HepG2 (cell line): ENCODE results near the gene FRMD4A. TPM values are rescaled to one million over a fixed set of nuclear protein-coding genes. Genes with fewer than 3 reads are reported as not detected.

Source experiments
- ATAC-seq: fragments of 200-7000 bp; cut with Tn5 transposase; 3 replicates; pipeline ENCODE4 v1.9.1; 2020; ENCODE audit warnings: mild to moderate bottlenecking, moderate library complexity
- BruUV-seq: library from RNA; stranded (reverse); fragments of 400-500 nt; replicated peaks from 2 replicates; lab custom pipeline; 2021; lab: Mats Ljungman, UMichigan
- CTCF ChIA-PET: fragments of 300-600 bp; formaldehyde crosslinking; extraction: SDS; loops from one replicate; lab custom pipeline; 2021; ENCODE audit warnings: low total read pairs, inconsistent platforms, low intra/inter-chr PET ratio; lab: Yijun Ruan, JAX
- POLR2A ChIA-PET: fragments of 350-600 bp; sonication (Branson Sonifier 250); formaldehyde crosslinking; loops from one replicate; lab custom pipeline; 2020; ENCODE audit warnings: antibody characterized with exemption, inconsistent platforms; lab: Yijun Ruan, JAX
- DNase-seq: peaks from one replicate; pipeline ENCODE4 v3.0.0-alpha.2; 2015; ENCODE audit warnings: low spot score
- FAIRE-seq: peaks from 3 replicates; lab custom pipeline; 2011; peaks lifted over from hg19 to GRCh38; lab: Jason Lieb, UNC
- H2AFZ ChIP-seq: one replicate; pipeline ENCODE4 v1.6.1; 2011; ENCODE audit warnings: low read length, inconsistent platforms
- H3K27ac ChIP-seq: fragments of 300-600 bp; 3 replicates; pipeline ENCODE4 v1.8.0; 2011; ENCODE audit warnings: mixed run types, mild to moderate bottlenecking, mixed read lengths, low read length, inconsistent platforms; ENCODE audit not compliant: insufficient read depth; ENCODE audit errors: extremely low read length
- H3K27me3 ChIP-seq, 2 experiments: fragments of 200-600 bp in 1 of 2; 2 replicates in 1 of 2; 3 replicates in 1 of 2; pipeline versions ENCODE4 v1.6.0 to v1.8.0; 2011; ENCODE audit warnings: low read length in 2 of 2, mild to moderate bottlenecking in 2 of 2, moderate library complexity in 2 of 2, inconsistent platforms in 1 of 2; ENCODE audit not compliant: insufficient read depth in 2 of 2, control insufficient read depth in 1 of 2
- H3K36me3 ChIP-seq, 2 experiments: fragments of 200-600 bp in 1 of 2; replicated peaks in 1 of 2; 2 replicates in 1 of 2; 3 replicates in 1 of 2; pipeline versions ENCODE4 v1.5.1 to v1.8.0; 2011; ENCODE audit warnings: low read length in 2 of 2, inconsistent platforms in 1 of 2; ENCODE audit not compliant: insufficient read depth in 2 of 2, control insufficient read depth in 1 of 2
- H3K4me1 ChIP-seq: 2 replicates; pipeline ENCODE4 v1.5.1; 2012; ENCODE audit warnings: low read length, inconsistent platforms; ENCODE audit not compliant: insufficient read depth
- H3K4me2 ChIP-seq: 2 replicates; pipeline ENCODE4 v1.6.0; 2011; ENCODE audit warnings: low read depth, low read length, inconsistent platforms
- H3K4me3 ChIP-seq, 3 experiments: fragments of 200-600 bp in 1 of 3; sonication (generic), shearing (Covaris generic) in 1 of 3; replicated peaks in 1 of 3; 2 replicates each; pipeline ENCODE4 v1.5.1; 2011 to 2016; ENCODE audit warnings: low read length in 3 of 3, inconsistent platforms in 2 of 3, low read depth in 2 of 3, mild to moderate bottlenecking in 2 of 3, control low read depth in 1 of 3, mixed read lengths in 1 of 3; ENCODE audit not compliant: insufficient read depth in 1 of 3
- H3K79me2 ChIP-seq: one replicate; pipeline ENCODE4 v1.6.1; 2011; ENCODE audit warnings: low read length, inconsistent platforms; ENCODE audit not compliant: insufficient read depth
- H3K9ac ChIP-seq: 2 replicates; pipeline ENCODE4 v1.6.0; 2011; ENCODE audit warnings: mild to moderate bottlenecking, low read depth, low read length, inconsistent platforms; ENCODE audit not compliant: insufficient read depth
- H3K9me3 ChIP-seq: 2 replicates; pipeline ENCODE4 v1.5.1; 2012; ENCODE audit warnings: mild to moderate bottlenecking, low read length
- H4K20me1 ChIP-seq: 2 replicates; pipeline ENCODE4 v1.6.0; 2011; ENCODE audit warnings: inconsistent platforms, mild to moderate bottlenecking, low read length, moderate library complexity; ENCODE audit not compliant: insufficient read depth
- AKNA ChIP-seq: sonication (generic); formaldehyde crosslinking; IDR thresholded peaks from 2 replicates; pipeline ENCODE4 v1.4.0; 2020; ENCODE audit warnings: missing genetic modification reagents, borderline replicate concordance
- ATF6 ChIP-seq: sonication (generic); formaldehyde crosslinking; conservative IDR thresholded peaks from 2 replicates; pipeline ENCODE4 v1.4.0; 2020; ENCODE audit warnings: missing genetic modification reagents
- CEBPB ChIP-seq: IDR thresholded peaks from 2 replicates; pipeline ENCODE4 v1.6.1; 2011; ENCODE audit warnings: low read depth, low read length, improper control_type of control experiment, borderline replicate concordance
- HOMEZ ChIP-seq: IDR thresholded peaks from 2 replicates; pipeline ENCODE4 v1.6.1; 2016; ENCODE audit warnings: low read depth
- MED1 ChIP-seq: sonication (generic); formaldehyde crosslinking; IDR thresholded peaks from 2 replicates; pipeline ENCODE4 v1.4.0; 2020; ENCODE audit warnings: missing genetic modification reagents
- MLXIP ChIP-seq: sonication (generic); formaldehyde crosslinking; IDR thresholded peaks from 2 replicates; pipeline ENCODE4 v1.9.0; 2021; ENCODE audit warnings: missing genetic modification reagents, borderline replicate concordance
- NFKB2 ChIP-seq: sonication (generic); formaldehyde crosslinking; IDR thresholded peaks from 2 replicates; pipeline ENCODE4 v1.4.0; 2020; ENCODE audit warnings: missing genetic modification reagents, borderline replicate concordance
- SMAD9 ChIP-seq: sonication (generic); formaldehyde crosslinking; IDR thresholded peaks from 2 replicates; pipeline ENCODE4 v1.5.1; 2020; ENCODE audit warnings: mild to moderate bottlenecking, missing genetic modification reagents
- SP5 ChIP-seq: IDR thresholded peaks from 2 replicates; pipeline ENCODE4 v1.6.1; 2016; ENCODE audit warnings: low read depth, borderline replicate concordance
- TP53 ChIP-seq: sonication (generic); formaldehyde crosslinking; conservative IDR thresholded peaks from 2 replicates; pipeline ENCODE4 v1.4.0; 2020; ENCODE audit warnings: missing genetic modification reagents
- ZFP36 ChIP-seq: fragments of 150-350 bp; IDR thresholded peaks from 2 replicates; pipeline ENCODE4 v1.6.1; 2018; ENCODE audit warnings: borderline replicate concordance, low read length, low read depth; ENCODE audit not compliant: partially characterized antibody
- ZNF451 ChIP-seq: sonication (generic); formaldehyde crosslinking; IDR thresholded peaks from 2 replicates; pipeline ENCODE4 v1.5.0; 2020; ENCODE audit warnings: mild to moderate bottlenecking, missing genetic modification reagents
- ZNF510 ChIP-seq: sonication (generic); formaldehyde crosslinking; IDR thresholded peaks from 2 replicates; pipeline ENCODE4 v1.4.0; 2020; ENCODE audit warnings: low read depth, mild to moderate bottlenecking, missing genetic modification reagents
- ZNF850 ChIP-seq: sonication (generic); formaldehyde crosslinking; conservative IDR thresholded peaks from 2 replicates; pipeline ENCODE4 v1.9.0; 2021; ENCODE audit warnings: mild to moderate bottlenecking, missing genetic modification reagents
- WGBS: methylation state at CpG from one replicate; pipeline ENCODE4 v1.1.6; 2017; ENCODE audit warnings: low lambda C conversion rate; 5-methylcytosine and 5-hydroxymethylcytosine counted together
- in situ Hi-C: cut with HindIII; loops from 2 replicates; pipeline ENCODE4 v1.10.0; 2017; ENCODE audit warnings: low pct_unique_long_range_greater_than_20kb; ENCODE audit not compliant: extremely low pct_ligation_motif_present
- intact Hi-C: fragments of 100-400 bp; cut with micrococcal nuclease; formaldehyde crosslinking; loops from one replicate; pipeline ENCODE4 v1.10.0; 2022; ENCODE audit not compliant: unreplicated experiment
- polyA plus RNA-seq, 8 experiments: library from polyadenylated mRNA; depleted of rRNA in 3 of 8; stranded (reverse) in 7 of 8; unstranded in 1 of 8; fragments of >200 nt; fragmentation: Illumina TruSeq in 4 of 8; extraction: Trizol in 4 of 8; gene quantifications; 2 replicates each; pipeline versions ENCODE4 v1.2.1 to v1.2.3, GENCODE V29; 2011 to 2016; ENCODE audit warnings: low read depth in 4 of 8, missing spikeins in 1 of 8, mixed read lengths in 1 of 8; ENCODE audit not compliant: insufficient read depth in 1 of 8
- total RNA-seq, 5 experiments: library from RNA; depleted of rRNA; stranded (reverse); fragments of >200 nt; fragmentation: Illumina TruSeq; extraction: Trizol; gene quantifications; 2 replicates each; pipeline ENCODE4 v1.2.3, GENCODE V29; 2016; ENCODE audit warnings: low read depth in 1 of 5

The FRMD4A gene
- total and polyA plus RNA-seq, 2 of the 13 experiments (the other 11 are each of a cell fraction or from before 2014, with no cell fraction given), result 0.09 to 0.26 TPM

- H3K9ac ChIP-seq, result no peak overlapping the region
- no peak overlapping the region for H2AFZ ChIP-seq
- 50% methylated on average over 8 of the region's 11 CpGs for WGBS
- no peak overlapping the region for H3K4me2 ChIP-seq
- FAIRE-seq (no peak), DNase-seq (no peak), ATAC-seq (no peak)
- in situ Hi-C loops (no loop called here), intact Hi-C loops (no loop called here)
- no TSS peak for BruUV-seq
- ChIA-PET CTCF (no interaction called here), POLR2A (no interaction called here)
- H3K4me3 ChIP-seq, result no peak overlapping the region
- H3K4me1 ChIP-seq, result no peaks in the 10 kb centered on the region
- no peak overlapping the region for H3K27ac ChIP-seq
- H3K27me3 ChIP-seq, result peaks cover 0 to 19% of the 10 kb centered on the region in 2 experiments; a peak in 1 of 5 replicates
- H3K36me3 ChIP-seq, result no peaks in the 10 kb centered on the region
- H4K20me1 ChIP-seq, result no peaks in the 10 kb centered on the region
- H3K79me2 ChIP-seq, result no peaks in the 10 kb centered on the region
- H3K9me3 ChIP-seq, result no peaks in the 10 kb centered on the region
- TF ChIP-seq TP53 (CRISPR knock-in tag), result no peak
- TF ChIP-seq CEBPB, result no peak
- TF ChIP-seq ZNF451 (CRISPR knock-in tag), result no peak
- no peak for TF ChIP-seq MLXIP (CRISPR knock-in tag)
- no peak for TF ChIP-seq ZFP36
- no peak for TF ChIP-seq SMAD9 (CRISPR knock-in tag)
- TF ChIP-seq HOMEZ (CRISPR knock-in tag), result no peak
- TF ChIP-seq ATF6, result no peak
- TF ChIP-seq ZNF510 (CRISPR knock-in tag), result no peak
- no peak for TF ChIP-seq AKNA (CRISPR knock-in tag)
- no peak for TF ChIP-seq SP5
- no peak for TF ChIP-seq ZNF850 (CRISPR knock-in tag)
- no peak for TF ChIP-seq NFKB2 (CRISPR knock-in tag)
- TF ChIP-seq MED1 (CRISPR knock-in tag), result no peak
Measured at GRCh38 chr10:13812804-13813203, 517.9 kb downstream of the FRMD4A start.
